OCI-LY1 (cell line): ENCODE measurements around the gene TUBA3D.
"Not testable (repeated sequence)": the region's sequence is repeated elsewhere in the genome, so short reads cannot be mapped to it uniquely, and the experiment has no call there.

Experiments used
- EZH2 ChIP-seq: fragments of 200-600 bp; sonication (generic), shearing (Covaris generic); IDR thresholded peaks from 2 replicates; pipeline ENCODE4 v1.8.0; 2017; ENCODE audit warnings: borderline replicate concordance, mixed run types, mild to moderate bottlenecking, antibody characterized with exemption, low read length, moderate library complexity, mixed read lengths
- TF ChIP-seq, protein P1 (sequence below): fragments of 200-600 bp; sonication (generic), shearing (Covaris generic); IDR thresholded peaks from 2 replicates; pipeline ENCODE4 v1.5.1; 2017; ENCODE audit warnings: mild to moderate bottlenecking, antibody characterized with exemption, low read length, moderate library complexity, mixed read lengths

- TF ChIP-seq, protein P1, sequence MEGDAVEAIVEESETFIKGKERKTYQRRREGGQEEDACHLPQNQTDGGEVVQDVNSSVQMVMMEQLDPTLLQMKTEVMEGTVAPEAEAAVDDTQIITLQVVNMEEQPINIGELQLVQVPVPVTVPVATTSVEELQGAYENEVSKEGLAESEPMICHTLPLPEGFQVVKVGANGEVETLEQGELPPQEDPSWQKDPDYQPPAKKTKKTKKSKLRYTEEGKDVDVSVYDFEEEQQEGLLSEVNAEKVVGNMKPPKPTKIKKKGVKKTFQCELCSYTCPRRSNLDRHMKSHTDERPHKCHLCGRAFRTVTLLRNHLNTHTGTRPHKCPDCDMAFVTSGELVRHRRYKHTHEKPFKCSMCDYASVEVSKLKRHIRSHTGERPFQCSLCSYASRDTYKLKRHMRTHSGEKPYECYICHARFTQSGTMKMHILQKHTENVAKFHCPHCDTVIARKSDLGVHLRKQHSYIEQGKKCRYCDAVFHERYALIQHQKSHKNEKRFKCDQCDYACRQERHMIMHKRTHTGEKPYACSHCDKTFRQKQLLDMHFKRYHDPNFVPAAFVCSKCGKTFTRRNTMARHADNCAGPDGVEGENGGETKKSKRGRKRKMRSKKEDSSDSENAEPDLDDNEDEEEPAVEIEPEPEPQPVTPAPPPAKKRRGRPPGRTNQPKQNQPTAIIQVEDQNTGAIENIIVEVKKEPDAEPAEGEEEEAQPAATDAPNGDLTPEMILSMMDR = not testable (repeated sequence)
- TF ChIP-seq EZH2 = not testable (repeated sequence)
Observed at GRCh38 chr2:131492015-131492417, 16.1 kb downstream of the TUBA3D start, which contains the start of gene MZT2A.
